Right ventricle myocardium inferior (tissue), 1 donor: Measurements from ENCODE around the gene LCMT1. TPM values are rescaled to one million over a fixed set of nuclear protein-coding genes. Genes with fewer than 3 reads are reported as not detected.
A peak's percentile ranks its signal among the peaks of the same experiment; 100 is the strongest.
"Not testable (repeated sequence)": the region's sequence is repeated elsewhere in the genome, so short reads cannot be mapped to it uniquely, and the experiment has no call there.

Source experiments
- ATAC-seq: fragments of 200-7000 bp; cut with Tn5 transposase; one replicate; pipeline ENCODE4 v1.9.1; 2020; ENCODE audit warnings: mild to moderate bottlenecking, moderate library complexity
- DNase-seq: peaks from one replicate; pipeline ENCODE4 v3.0.0; 2021; ENCODE audit errors: missing footprints
- intact Hi-C: fragments of 100-400 bp; cut with DNase I; formaldehyde crosslinking; loops from one replicate; pipeline ENCODE4 v1.11.0; 2022
- total RNA-seq: library from RNA; stranded (reverse); fragmentation: NEBNext Ultra II Directional; extraction: Animal tissue kit (Norgen Biotek cat#: 25700); gene quantifications from one replicate; pipeline ENCODE4 v1.2.1, GENCODE V29; 2021
- donor health status: DM: no; HTN: yes; CAD: no; lungs with severe emphysema.

LCMT1 gene
- total RNA-seq, 1 donor from 2014 or later: 35.3 TPM

GRCh38 chr16:25092441-25092840 lies 19.1 kb upstream of the LCMT1 start:
- DNase-seq (no peak), ATAC-seq (no peak)
- intact Hi-C loops: no loop called here

- no peak for ATAC-seq
- intact Hi-C loops: no loop called here
- DNase-seq: no peak
These were observed 18.1 kb upstream of the LCMT1 start for GRCh38 chr16:25093208-25094061.

- no peak for ATAC-seq
- intact Hi-C loops: no loop called here
- no peak for DNase-seq
These were observed 16.9 kb upstream of the LCMT1 start for GRCh38 chr16:25094596-25094995.

- intact Hi-C loops: no loop called here
- no peak for DNase-seq
- ATAC-seq: no peak
These were observed 15.9 kb upstream of the LCMT1 start for GRCh38 chr16:25095636-25096035.

- no peak for ATAC-seq
- intact Hi-C loops: no loop called here
- no peak for DNase-seq
These were observed 14.1 kb upstream of the LCMT1 start for GRCh38 chr16:25097276-25097975.

GRCh38 chr16:25100511-25100910 lies 11.0 kb upstream of the LCMT1 start:
- intact Hi-C loops: no loop called here
- no peak for DNase-seq
- ATAC-seq: no peak

- intact Hi-C loops: loop anchor here (2.0 kb wide), 1 partner anchor 40 kb away; no protein-coding TSS in a partner anchor
- DNase-seq: peak; percentile 98
These were observed 4.7 kb upstream of the LCMT1 start for GRCh38 chr16:25106567-25107465.

GRCh38 chr16:25107466-25107792 lies 4.1 kb upstream of the LCMT1 start:
- DNase-seq: no peak
- ATAC-seq: no peak
- intact Hi-C loops: loop anchor here (2.0 kb wide), 1 partner anchor 41 kb away; no protein-coding TSS in a partner anchor

More at GRCh38 chr16:25106567-25107465, 4.7 kb upstream of the LCMT1 start:
- ATAC-seq: peak; percentile 93

GRCh38 chr16:25108054-25108453 lies 3.5 kb upstream of the LCMT1 start:
- intact Hi-C loops: no loop called here
- no peak for ATAC-seq
- DNase-seq: no peak

- ATAC-seq: no peak
- intact Hi-C loops: no loop called here
- no peak for DNase-seq
These were observed 1.9 kb upstream of the LCMT1 start for GRCh38 chr16:25109643-25110042.

- ATAC-seq: no peak
- no peak for DNase-seq
- intact Hi-C loops: no loop called here
These were observed 1.1 kb upstream of the LCMT1 start for GRCh38 chr16:25110387-25110947.

- DNase-seq (no peak), ATAC-seq (no peak)
- intact Hi-C loops: no loop called here
These were observed 2.6 kb downstream of the LCMT1 start for GRCh38 chr16:25114121-25114520.

GRCh38 chr16:25118851-25119578 lies 7.5 kb downstream of the LCMT1 start:
- no peak for DNase-seq
- ATAC-seq: no peak
- intact Hi-C loops: no loop called here

- DNase-seq (no peak), ATAC-seq (no peak)
- intact Hi-C loops: no loop called here
These were observed 10.5 kb downstream of the LCMT1 start for GRCh38 chr16:25121824-25122600.

GRCh38 chr16:25124503-25124902 lies 13.0 kb downstream of the LCMT1 start:
- ATAC-seq (no peak), DNase-seq (no peak)
- intact Hi-C loops: no loop called here

GRCh38 chr16:25126086-25126666 lies 14.6 kb downstream of the LCMT1 start:
- peak; percentile 37 for ATAC-seq
- intact Hi-C loops: loop anchor here (1.0 to 2.0 kb wide), 2 partner anchors 71 to 99 kb away; no protein-coding TSS in a partner anchor
- not testable (repeated sequence) for DNase-seq

GRCh38 chr16:25126820-25127232 lies 15.3 kb downstream of the LCMT1 start:
- DNase-seq: no peak
- no peak for ATAC-seq
- intact Hi-C loops: loop anchor here (1.0 to 2.0 kb wide), 2 partner anchors 72 to 98 kb away; no protein-coding TSS in a partner anchor
